GM10266 (cell line): ENCODE measurements around the gene CPHXL.

Experiments used
- DNase-seq: peaks from one replicate; pipeline ENCODE4 v3.0.0; 2012; ENCODE audit errors: extremely low spot score
- TF ChIP-seq, protein P1 (sequence below): IDR thresholded peaks from 2 replicates; pipeline ENCODE4 v1.5.1; 2012; ENCODE audit warnings: mild to moderate bottlenecking, low read depth; ENCODE audit not compliant: control insufficient read depth, insufficient read depth; ENCODE audit errors: missing control alignments

The CPHXL gene

GRCh38 chr16:75679366-75679765 is 46.9 kb downstream of the CPHXL start:
- DNase-seq = no peak
- TF ChIP-seq, protein P1, sequence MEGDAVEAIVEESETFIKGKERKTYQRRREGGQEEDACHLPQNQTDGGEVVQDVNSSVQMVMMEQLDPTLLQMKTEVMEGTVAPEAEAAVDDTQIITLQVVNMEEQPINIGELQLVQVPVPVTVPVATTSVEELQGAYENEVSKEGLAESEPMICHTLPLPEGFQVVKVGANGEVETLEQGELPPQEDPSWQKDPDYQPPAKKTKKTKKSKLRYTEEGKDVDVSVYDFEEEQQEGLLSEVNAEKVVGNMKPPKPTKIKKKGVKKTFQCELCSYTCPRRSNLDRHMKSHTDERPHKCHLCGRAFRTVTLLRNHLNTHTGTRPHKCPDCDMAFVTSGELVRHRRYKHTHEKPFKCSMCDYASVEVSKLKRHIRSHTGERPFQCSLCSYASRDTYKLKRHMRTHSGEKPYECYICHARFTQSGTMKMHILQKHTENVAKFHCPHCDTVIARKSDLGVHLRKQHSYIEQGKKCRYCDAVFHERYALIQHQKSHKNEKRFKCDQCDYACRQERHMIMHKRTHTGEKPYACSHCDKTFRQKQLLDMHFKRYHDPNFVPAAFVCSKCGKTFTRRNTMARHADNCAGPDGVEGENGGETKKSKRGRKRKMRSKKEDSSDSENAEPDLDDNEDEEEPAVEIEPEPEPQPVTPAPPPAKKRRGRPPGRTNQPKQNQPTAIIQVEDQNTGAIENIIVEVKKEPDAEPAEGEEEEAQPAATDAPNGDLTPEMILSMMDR = no peak

DNA sequence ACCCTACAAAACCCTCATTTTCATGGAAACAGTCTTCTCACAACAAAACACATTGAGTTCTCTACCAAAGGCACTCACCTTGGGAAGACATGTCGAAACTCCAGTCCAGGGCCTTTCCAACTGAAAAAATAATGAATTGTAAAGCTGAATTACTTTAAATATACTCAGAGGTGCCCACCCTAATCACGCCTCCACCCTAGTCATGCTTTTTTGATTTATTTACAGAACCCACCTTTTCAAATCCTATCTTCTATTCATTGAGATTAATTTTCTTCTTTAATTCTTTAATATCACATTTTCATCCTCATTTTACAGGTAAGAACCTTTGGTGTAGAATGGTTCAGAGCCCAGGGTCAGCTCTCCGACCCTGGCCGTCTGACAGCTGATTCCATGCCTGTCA is 49.4 kb downstream of the CPHXL start, which contains the start of gene CPHXL2:
CPHXL2 (minus strand) TSS at position 101 of the 400 bp plus-strand sequence; CDS start at position 91, 10 bp downstream.
- TF ChIP-seq, protein P1 = no peak
- no peak for DNase-seq

DNA sequence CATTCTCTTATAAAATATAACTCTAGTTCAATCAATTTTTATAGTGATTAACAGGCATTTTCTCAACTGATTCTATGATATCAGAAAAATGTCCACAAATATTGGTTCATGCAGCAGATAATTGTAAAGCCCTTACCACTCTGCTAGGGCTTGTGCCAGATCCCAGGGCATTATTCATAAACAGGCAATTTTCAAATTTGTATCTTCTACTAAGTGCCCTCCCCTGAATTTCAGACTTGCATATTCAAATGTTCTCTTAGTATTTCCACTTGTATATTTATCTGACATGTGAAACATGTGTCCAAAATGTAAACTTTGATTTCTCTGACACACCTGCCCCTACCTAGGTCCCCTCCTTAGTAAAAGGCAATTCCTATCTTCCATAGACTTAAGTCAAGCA is 58.8 kb downstream of the CPHXL start:
- DNase-seq = no peak
- TF ChIP-seq, protein P1 = no peak
